ENCODE data around the gene CCDC85A.

The CCDC85A gene

DNA sequence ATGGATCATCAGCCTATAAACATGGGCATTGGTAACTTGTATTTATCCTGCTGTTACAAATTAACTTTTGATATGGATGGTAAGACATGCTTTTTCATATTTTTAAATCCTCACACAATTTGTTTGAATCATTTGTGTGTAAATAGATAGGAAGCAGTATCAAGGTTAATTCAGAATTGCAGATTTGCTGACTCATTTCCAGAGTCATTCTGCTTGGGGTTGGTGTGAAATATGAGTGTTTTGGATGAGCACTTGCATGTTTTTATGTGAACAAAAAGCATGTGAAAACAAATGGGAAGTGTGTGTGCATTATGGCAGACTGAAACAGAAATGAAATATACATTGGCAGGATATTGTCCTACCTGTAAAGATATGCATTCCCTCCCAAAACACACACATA lies 11.8 kb downstream of the CCDC85A start:
- no peak for DNase-seq

GRCh38 chr2:56197816-56198215 lies 14.0 kb downstream of the CCDC85A start:
- DNase-seq: no peak

DNA sequence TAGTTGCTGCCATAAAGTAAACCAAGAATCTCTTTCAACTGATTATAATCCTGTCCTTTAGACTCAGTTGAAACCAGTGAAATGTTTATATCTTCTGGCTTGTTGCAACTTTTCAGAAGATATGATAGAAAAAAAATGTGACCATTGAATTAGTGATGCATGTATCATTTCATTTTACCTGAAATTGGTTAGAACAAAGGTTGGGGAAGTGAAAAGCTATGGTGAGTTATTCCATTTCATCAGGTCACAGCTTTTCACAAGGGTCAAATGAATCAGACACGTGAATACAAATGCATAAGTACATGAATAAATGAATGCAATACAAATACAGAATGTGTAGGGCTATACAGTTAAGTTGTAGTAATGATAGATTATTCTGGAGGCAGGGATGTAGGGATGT lies 15.1 kb downstream of the CCDC85A start:
- DNase-seq: no peak

- no peak for DNase-seq
Measured at GRCh38 chr2:56199492-56199891, 15.7 kb downstream of the CCDC85A start.

- no peak for DNase-seq
Measured at GRCh38 chr2:56202381-56203121, 18.8 kb downstream of the CCDC85A start.

DNA sequence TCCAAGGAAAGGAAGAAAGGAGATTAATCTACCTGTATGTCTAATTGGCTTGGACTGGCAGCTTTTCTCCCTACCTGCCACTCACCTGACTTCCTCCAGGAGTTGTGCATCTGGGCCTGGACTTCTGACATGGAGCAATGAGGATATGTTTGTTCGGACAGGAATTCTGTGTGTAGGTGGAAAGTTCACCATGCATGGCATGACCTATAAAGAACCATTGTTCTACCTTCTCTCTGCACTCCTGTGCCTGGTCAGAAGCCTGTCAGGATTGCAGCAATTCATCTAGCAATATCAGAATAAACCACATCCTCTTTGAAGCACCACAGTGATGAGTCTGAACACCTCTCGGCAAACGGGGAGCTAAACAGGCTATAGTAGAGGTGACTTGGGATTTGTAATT lies 20.8 kb downstream of the CCDC85A start:
- DNase-seq: no peak

- DNase-seq: no peak
Measured at GRCh38 chr2:56206250-56206649, 22.5 kb downstream of the CCDC85A start.

DNA sequence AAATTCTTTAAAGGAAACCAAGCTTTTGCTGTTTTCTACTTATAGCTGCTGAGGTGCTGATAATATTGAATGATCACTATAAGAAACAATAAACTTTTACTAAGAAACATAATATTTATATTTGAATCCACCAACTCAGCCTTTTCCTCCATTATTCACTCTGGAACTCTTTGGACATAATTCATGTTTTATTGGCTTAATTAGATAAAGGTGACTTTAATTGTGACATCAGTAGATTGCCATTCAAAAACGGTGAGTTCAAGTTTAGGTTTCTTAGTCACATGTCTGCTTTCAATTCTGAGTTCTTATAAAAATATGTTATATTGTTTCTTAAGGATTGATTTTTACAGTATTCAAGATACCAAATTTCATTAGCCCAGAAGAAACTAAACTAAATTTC lies 24.0 kb downstream of the CCDC85A start:
- no peak for DNase-seq

DNA sequence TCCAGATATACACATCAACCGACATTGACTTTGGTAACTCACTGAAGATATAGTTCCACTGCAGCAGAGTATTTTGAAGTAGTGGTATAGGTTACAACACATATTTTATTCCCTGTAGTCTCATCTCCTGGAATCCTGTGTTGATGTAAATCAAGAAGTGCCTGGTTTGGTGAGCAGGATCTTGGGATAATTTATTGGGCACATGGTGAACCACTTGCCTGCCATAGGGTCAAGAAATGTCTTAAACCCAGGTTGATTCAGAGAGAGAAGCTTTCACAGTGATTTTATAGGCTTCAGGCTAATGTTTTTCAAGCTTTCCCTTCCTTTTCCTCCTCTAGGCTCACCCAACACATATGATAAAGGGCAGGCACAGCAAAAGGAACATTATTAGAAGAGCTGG lies 24.6 kb downstream of the CCDC85A start:
- no peak for DNase-seq

GRCh38 chr2:56209701-56210100 lies 25.9 kb downstream of the CCDC85A start:
- no peak for DNase-seq

- no peak for DNase-seq
Measured at GRCh38 chr2:56210291-56210690, 26.5 kb downstream of the CCDC85A start.

DNA sequence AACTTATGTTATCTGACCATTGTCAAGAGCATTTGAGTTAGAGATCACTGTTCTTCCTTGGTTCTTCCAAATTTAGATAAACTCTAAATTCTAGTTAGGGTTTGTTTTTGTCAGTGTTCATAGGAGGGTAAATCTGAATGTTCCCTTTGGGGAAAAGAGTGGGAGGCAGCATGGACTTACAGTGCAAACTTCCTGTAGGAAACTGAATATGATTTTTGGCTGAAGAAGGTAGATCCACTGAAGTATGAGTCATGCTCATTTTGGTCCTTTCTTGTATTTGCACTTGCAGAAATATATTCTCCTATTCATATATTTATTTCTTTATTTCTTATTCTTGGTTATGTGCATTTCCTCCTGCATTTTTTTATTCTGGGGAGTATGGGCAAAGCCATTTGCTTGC lies 27.3 kb downstream of the CCDC85A start:
- no peak for DNase-seq

DNA sequence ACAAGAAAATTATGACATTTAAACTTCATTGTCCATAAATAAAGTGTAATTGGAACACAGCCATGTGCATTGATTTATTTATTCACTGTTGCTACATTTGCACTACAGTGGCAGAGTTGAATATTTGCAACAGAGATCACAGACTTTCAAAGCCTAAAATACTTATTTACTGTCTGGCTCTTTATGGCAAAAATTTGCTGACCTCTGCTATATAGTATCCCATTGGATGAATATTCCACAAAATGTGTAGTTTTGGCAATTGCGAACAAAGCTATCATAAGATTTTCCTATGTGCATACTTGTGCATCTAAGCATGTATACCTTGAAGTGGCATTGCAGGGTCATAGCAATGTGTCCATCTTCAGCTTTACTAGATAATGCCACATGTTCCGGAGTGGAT lies 32.1 kb downstream of the CCDC85A start:
- no peak for DNase-seq

DNA sequence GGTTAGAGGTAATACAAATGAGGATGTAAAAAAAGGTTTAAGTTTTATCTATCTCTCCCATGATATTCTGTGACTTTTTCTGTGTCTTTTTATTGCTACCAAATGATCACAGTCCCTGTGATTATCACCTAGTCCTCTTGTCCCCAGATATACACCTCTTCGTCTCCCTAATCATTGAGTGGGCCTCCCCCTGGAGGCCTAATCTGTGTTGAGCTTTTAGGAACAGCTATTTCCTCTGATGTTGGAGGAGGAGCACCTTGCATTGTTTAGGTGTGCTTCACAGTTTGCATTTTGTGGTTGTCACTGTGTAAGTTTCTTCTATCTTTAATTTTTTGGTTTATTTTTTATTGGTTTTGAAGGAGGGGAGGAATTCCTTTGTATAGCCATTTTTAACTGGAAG lies 33.3 kb downstream of the CCDC85A start:
- no peak for DNase-seq

DNA sequence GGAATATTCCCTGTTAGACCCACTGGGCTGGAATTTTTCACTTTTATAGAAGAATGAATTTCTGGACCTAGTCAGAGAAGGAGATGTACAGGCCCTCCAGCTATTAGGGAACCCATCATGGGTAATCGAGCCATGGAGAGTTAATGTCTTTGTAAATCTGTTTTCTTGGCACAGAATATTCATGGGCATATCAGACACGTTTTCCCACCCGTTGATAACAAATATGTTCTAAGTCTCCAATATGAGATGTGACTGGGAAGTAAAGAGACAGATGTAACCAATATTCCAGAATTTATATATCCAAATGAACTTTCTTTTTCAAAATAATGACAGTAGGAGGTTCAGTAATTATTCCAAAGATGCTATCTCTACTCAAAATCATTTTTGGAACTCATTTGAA lies 38.7 kb downstream of the CCDC85A start:
- DNase-seq: no peak

DNA sequence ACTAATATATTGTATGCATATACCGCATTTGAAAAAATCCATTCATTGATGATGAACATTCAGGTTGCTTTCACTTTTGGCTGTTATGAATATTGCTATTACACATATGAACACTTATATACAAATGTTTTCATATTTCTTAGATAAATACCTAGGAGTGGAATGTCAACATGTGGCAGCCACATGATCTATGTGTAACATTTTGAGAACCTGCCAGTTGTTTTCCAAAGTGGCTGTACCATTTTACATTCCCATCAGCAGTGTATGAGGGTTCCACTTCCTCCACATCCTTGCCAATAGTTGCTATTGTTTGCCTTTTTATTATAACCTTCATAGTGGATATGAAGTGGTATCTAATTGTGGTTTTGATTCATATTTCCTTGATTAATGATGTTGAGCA lies 40.5 kb downstream of the CCDC85A start:
- no peak for DNase-seq

DNA sequence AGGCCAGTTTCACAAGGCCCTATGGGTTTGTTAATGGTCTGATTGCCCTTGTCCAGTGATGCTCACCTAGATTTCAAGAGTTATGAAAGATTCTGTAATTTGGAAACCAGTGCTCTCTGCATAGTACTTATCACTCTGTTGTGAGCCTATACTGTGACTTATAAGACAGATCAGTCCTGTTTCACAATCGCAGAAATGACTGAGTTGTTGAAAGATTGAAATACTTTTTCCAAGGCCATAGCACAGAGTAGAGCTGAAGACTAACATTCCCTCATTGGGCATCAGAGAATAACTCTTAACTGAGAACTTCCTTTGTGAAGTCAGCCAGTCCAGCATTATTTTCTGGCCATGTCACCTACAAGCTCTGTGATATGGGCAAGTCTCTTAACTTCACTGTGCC lies 44.0 kb downstream of the CCDC85A start:
- no peak for DNase-seq

DNA sequence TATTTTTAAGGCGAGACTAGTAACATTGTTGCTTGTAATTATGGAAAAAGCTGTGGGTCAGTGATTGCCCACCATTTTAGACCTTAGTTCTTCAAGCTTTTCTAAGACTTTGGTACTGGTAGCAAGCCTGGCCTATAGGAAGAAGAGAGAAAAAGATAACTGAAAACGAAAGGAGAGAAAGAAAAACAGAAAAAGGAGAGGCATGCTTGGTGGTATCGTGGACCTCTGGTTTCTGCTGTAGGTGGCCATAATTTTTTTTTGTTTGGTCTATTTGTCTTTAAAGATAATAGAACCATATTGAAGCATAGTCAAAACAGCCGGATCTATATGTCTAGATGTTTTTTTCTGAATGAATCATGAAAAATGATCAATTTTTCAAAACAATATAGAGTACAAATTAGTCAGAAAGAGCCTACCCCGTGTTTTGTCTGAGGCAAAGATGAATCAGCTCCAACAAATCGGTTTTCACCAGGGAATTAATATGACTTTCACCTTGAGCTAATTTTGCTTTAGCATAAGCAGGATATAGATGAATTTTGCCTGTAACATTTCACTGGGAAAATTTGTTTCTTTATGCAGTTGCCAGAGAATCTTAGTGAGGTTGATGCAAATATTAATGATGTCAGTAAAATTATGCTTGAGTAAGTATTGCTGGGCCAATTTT lies 45.7 kb downstream of the CCDC85A start:
- no peak for DNase-seq

- DNase-seq: no peak
Measured at GRCh38 chr2:56230156-56230555, 46.4 kb downstream of the CCDC85A start.

- DNase-seq: no peak
Measured at GRCh38 chr2:56231361-56231760, 47.6 kb downstream of the CCDC85A start.

DNA sequence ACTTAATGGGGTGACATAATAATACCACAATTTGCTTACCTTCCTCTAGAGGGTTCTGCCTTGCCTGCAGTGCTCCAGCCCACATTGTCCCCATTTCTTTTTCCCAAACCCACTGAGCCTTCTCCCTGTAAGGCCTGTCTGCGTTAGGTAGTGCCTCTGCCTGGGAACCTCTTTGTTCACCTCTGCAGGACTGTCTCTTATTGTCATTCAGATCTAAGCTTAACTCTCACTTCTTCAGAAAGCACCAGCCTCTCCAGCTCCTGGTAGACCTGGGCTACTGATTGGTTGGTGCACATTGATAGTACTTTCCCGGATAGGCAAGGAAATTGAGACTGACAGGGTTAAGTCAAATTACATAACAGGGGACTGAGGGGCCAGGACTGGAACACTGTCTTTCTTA lies 49.1 kb downstream of the CCDC85A start:
- DNase-seq: no peak

DNA sequence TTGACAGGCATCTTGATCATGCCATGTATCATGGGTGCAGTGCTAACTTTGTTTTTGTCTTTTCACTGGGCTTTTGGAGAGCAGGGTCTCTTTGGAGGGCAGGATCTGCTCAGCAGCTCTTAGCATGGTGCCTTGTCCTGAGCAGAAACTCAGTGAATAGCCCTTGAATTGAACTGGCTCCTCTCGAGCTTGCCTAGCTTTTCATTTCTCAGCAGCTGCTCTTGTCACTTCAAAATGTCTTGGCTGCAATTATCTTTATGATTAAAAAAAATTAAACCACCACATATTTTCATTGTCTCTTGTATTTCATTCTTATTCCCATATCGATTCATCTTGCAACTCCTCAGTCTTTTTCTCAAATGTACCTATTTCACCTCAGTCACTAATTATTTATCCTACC lies 50.5 kb downstream of the CCDC85A start:
- no peak for DNase-seq

GRCh38 chr2:56239030-56239429 lies 55.2 kb downstream of the CCDC85A start:
- DNase-seq: no peak

DNA sequence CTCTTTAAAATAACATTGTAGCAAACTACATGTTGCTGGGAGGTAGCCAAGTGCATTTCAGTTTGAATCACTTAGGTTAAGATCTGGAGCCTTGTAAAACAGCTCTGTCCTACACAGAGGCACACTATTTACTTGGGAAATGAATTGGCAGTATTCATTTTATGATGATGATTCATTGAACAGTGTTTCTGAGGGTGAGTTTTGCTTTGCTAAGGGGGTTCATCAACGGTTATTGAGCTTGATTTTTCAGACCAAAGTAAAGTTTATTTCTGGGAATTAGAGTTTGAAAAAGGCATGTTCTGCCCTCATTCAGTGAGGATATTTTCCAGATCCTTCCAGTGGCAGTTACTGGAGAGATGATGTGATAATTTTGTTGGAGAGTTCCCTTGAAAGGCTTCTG lies 55.6 kb downstream of the CCDC85A start:
- DNase-seq: no peak

GRCh38 chr2:56240210-56240609 lies 56.4 kb downstream of the CCDC85A start:
- DNase-seq: no peak

Measured in activated CD4-positive, CD25-positive, alpha-beta regulatory T cell (primary cell).